Umbilical cord (tissue), 2 donors: ENCODE data around the gene KMT2A. TPM values are rescaled to one million over a fixed set of nuclear protein-coding genes. Genes with fewer than 3 reads are reported as not detected.
A peak's percentile ranks its signal among the peaks of the same experiment; 100 is the strongest.
"Not testable (repeated sequence)": the region's sequence is repeated elsewhere in the genome, so short reads cannot be mapped to it uniquely, and the experiment has no call there.

ENCODE experiments used
- DNase-seq: peaks from one replicate; pipeline ENCODE4 v3.0.0-alpha.2; 2015; ENCODE audit warnings: low spot score
- total RNA-seq: library from RNA; depleted of rRNA; stranded (reverse); fragments of >200 nt; gene quantifications from one replicate; pipeline ENCODE4 v1.2.3, GENCODE V29; 2014; ENCODE audit warnings: low replicate concordance; ENCODE audit not compliant: insufficient read depth

Gene KMT2A
- total RNA-seq: 20.9 TPM

DNA sequence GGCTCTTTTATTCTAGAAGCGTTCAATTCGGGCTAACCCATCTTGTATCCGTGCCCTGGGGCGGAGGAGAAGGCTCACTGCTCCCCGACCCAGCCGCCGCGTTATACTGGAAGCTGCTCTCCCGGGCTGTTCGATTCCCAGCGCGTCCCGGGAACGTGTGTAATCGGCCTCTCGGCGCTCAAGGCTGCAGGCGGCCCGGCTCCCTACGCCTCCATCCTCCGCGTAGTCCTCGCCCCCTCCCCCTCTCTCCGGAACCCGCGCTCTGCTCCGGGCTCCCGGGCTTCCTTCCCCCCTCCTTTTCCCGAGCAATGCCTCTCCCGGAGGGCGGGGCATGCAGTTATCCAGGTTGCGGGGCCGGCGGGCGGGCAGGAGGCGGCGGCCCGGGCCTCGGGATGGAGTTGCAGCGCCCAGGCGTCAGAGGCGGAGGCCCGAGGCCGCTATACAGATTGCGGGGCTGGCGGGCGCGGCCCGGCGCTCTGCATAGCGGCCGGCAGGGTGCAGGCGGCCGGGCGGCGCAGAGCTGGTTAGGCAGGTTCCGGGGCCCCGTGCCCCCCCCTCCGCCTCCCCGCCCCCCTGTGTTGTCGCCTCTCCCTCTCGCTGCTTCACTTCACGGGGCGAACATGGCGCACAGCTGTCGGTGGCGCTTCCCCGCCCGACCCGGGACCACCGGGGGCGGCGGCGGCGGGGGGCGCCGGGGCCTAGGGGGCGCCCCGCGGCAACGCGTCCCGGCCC is at the start of gene KMT2A:
Gene KMT2A, plus strand, starts transcription at position 600 of the 732 bp plus-strand sequence. Its CDS starts 21 bp downstream, at position 621.
- DNase-seq: peak; percentile 98

DNA sequence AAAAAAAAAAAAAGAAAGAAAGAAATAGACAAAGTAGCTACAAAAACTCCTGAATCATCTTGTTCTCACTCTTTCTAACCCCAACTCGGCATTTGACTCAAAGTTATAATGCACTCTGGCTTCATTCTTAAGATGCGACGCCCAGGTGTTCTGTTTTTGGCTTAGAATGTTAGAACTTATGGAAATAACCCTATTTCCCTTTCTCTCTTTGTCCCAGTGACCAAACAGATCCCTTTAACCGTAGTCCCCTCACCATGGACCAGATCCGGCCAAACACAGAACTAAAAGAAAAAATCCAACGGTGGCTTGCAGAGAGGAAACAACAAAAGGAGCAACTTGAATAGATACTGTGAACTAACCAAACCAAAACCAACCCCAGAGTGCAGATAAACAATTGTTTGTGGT is 40.2 kb upstream of the KMT2A start:
- DNase-seq: no peak

DNA sequence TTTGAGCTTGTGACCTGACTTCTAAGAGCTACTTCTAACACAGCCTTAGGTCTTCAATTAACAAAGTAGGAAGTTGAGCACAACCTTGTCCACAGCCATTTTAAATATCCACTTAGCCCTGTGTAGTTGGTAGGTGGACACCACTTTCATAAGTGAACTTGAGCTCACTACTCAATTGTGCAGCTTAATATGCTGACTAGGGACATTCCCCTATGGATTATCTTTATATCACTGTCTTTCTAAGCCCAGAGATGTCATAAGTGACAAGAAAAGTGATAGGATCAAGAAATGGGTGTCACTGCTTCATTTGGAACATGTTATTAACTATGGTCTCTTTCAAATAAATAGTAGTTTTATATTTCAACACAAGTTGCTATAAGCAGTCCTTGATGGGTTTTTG is 38.8 kb upstream of the KMT2A start:
- no peak for DNase-seq

DNA sequence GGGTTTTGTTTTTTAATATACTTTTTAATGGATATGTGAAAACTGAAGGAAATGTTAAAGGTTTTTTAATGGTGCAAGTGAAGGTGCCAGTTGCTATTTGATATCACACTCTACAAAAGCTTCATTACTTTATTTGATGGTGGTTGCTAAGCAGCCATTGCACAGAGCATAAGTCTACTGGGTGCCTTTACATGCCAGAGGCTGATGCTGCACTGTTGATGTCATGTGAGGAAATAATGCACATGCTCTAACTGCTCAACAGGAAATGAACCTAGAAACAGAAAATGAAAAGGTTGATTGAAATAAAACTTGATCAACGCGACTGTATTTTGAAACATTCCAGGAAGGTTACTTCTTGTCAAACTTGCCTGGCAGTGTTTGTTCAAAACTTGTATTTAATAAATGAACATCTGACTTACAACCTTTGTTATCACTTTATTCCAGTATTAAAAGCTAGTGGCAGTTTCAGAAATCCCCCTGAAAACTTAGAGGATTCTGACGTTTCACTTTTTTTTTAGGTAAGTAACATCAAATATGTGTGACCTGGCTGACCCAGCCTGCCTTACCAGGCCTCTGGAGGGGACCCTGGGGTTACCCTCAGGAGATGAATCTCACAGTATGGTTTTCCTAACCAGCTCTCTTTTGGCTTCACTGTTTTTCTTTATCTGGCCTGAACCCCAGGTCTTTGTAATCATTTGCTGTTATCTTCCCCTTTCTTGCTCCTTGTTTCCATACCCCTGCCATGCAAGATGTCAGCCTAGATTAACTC is 37.3 kb upstream of the KMT2A start:
- no peak for DNase-seq

DNA sequence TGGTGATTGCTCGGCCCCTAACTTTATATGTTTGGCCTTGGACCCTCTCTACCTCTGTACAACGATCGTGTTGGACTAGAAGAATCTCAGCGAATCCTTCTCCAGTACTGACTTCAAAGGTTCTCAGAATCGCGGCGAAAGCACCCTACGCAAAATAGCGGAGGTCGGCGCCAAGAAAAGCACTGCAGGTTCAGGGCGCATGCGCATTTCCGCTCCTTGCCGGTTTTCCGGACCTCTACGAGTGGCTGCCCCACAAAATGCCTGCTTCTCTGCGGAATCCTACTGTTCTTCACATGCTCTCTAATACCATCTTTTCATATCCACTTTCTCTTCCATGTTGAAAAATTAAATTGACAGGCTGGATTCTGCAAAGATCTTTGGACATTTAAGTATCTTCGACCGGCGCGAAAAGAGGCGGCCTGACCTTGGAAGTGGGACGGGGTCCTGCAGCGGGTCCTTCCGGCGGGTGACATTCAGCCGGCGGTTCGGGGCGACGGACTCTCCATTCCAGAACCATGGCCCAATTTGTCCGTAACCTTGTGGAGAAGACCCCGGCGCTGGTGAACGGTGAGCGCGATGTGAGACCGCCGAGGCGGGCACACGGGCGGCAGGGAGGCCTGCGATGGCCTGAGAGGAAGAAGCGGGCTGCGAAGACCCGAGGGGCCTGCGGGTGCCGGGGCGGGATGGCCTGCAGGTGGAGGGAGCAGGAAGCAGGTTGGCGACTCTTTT is 35.0 kb upstream of the KMT2A start, which contains the start of gene ATP5MG:
Gene ATP5MG, plus strand, starts transcription at position 456 of the 729 bp plus-strand sequence. Its CDS starts 60 bp downstream, at position 516.
- peak; percentile 93 for DNase-seq

DNA sequence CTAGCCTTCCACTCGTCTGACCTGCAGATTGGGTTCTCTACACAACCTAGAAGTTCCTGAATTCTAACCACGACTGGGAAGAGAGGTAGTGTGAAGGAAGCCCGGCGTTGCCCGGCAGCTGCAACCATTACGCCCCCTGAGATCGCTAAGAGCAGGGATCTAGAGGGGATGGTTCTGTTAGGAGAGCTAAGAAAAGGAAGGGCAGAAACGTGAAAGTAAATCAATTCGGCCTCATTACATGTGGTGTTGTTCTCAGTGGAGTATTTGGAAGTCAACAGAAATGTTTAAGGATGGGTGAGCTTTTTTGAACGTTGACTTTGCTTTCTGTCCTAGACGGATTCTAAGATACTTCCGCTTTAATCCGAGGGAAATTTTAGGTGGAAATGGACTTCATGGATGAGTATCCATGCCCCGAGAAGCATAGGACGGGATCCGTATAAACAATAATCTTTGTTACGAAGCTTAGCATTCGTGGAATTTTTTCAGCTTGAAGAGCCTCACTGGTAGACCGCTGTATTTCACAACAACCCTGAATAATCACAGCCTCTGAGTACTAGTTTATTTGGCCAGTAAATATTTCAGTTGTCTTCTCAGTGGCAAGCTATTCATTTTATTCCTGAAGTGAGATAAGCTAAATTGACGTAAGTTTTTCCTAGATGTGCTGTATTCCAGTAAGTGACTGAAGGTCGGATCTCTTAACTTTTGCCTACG is 34.3 kb upstream of the KMT2A start:
- DNase-seq: no peak

DNA sequence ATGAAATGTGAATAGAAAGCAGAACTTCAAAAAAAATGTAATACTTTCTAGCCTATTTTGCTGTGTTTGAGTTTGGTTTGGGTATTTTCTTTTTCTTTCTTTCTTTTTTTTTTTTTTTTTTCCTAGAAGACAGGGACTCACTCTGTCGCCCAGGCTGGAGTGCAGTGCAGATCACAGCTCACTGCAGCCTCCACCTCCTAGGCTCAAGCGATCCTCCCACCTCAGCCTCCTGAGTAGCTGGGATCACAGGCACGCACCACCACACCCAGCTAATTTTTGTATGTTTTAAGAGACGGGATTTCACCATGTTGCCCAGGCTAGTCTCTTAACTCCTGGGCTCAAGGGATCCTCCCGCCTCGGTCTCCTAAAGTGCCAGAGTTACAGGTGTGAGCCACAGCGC is 33.7 kb upstream of the KMT2A start:
- not testable (repeated sequence) for DNase-seq

DNA sequence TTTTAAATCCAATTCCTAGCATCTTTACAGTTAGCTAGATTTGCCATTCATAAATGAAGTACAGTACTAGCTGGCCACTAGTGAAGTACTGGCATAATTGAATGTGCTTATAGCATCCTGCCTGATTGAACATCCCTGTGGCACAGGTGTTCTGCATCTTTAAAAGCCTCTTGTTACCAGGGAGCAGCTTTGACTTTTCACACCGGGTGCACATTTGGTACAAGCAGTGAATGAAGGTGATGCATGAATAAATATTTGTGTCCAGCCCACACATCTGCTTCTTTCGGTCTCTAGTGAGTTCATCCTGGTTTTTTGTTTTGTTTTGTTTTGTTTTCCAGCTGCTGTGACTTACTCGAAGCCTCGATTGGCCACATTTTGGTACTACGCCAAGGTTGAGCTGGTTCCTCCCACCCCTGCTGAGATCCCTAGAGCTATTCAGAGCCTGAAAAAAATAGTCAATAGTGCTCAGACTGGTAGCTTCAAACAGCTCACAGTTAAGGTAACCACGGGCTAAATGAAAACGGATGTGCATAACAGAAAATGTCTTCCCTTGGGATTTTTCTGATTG is 29.6 kb upstream of the KMT2A start:
- no peak for DNase-seq

DNA sequence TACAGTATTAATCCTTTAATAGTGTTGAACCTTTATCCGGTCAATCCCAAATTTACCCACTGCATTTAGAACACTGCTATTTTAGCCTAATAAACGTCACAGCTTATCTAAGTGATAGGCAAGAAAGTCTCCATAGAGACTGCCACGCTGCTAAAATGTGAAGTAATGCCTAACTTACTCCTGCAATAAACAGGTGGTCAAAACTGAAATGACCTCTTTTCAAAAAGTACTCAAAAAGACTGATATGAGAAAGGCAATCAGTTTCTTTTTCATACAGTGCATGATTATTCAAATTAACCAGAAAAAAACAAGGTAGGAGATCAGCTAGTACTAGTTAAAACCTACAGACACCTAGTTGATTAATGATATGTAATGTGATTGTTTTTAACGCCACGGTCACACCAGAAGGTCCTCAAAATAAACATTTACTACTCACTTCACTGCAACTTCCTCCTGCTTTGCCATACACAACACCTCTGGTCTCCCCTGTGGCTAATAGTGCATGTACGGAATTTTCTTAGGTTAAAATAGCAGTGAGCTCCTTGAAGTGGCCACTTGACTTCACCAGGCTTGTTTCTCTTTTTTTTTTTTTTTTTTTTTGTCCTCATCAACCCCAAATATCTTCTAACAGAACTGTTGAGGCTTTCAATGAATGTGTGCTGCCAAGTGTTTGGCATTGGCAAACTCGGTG is 26.1 kb upstream of the KMT2A start:
- no peak for DNase-seq

DNA sequence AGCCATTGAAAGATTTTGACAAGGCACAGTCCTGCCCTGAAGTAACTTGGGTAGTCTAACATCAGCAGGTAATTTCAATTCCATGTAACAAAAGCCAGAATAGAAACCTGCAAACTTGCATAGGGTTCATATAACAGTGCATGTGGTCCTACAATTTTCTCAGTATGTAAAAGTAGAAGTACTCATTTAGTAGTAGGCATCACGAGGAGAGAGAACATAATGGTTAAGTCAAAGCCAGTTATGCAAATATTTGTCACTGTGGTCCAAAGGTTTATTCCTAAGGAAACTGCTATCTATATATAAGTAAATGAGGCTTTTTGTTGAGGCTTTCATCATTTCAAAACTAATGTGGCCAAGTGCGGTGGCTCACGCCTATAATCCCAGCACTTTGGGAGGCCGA is 24.8 kb upstream of the KMT2A start:
- no peak for DNase-seq

DNA sequence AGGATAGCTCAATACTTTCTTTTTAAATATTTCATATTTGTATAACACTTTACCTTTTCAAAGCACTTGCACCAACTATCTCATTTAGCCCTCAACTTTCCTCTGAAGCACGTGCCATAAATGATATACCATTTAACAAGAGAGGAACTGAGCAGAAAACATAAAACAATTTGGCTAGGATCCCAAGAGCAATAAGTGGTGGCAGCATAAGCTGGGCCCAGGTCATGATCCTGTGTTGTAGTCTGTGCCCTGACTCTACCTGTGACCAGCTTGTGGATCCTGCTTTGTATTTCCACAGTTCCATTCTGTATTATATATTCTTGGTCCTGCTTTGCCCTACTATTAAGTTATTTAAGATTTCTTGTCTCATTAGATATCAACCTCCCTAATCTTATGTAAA is 23.4 kb upstream of the KMT2A start:
- DNase-seq: no peak

DNA sequence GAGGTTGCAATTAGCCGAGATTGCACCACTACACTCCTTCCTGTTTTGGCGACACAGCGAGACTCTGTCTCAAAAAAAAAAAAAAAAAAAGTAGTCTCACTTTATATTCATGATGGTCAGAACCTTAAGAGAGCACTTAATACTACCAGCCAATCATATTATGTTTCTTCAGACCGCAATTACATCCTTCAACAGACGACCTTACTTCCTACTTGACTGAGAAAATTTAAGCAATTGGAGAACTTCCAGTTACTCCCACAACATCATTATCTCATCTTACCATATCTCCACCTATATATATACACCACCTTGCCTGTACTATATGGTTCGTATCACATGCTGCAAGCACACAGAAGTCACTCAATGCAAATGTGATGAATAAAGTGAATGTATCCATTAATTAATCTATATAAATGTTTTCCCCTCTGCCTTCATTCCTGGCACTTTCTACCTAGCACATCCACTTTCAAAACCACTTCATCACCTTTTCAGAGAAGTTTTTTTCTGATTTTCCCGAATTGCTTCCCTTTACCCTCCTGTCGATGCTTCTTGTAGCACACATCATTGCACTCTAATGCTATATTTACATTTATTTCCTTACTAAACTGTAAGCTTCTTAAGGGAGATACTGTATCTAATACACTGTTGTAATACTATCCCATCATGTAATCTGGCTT is 21.1 kb upstream of the KMT2A start:
- no peak for DNase-seq

DNA sequence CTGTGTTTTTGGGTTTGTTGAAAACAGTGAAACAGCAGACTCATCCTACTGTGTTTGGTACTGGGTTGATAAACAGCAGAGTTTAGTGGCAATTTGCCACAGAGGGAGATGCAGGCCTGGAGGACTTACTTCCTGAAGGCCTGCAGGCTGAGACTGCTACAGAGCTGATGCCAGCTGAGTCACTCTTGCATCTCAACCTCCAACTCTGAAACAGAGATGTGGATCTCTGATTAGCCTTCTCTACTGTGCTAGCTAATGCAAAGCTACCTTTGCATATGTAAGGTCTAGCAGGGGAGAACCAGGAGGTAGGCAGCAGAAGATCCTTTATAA is 20.6 kb upstream of the KMT2A start:
- peak; percentile 94 for DNase-seq

DNA sequence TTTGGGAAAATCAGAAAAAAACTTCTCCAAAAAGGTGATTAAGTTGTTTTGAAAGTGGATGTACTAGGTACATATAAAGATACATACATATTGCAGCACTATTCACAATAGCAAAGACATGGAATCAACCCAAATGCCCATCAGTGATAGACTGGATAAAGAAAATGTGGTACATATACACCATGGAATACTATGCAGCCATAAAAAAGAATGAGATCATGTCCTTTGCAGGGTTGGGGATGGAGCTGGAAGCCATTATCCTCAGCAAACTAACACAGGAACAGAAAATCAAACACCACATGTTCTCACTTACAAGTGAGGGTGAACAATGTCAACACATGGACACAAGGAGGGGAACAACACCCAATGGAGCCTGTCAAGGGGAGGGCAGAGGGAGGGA is 19.4 kb upstream of the KMT2A start:
- not testable (repeated sequence) for DNase-seq

DNA sequence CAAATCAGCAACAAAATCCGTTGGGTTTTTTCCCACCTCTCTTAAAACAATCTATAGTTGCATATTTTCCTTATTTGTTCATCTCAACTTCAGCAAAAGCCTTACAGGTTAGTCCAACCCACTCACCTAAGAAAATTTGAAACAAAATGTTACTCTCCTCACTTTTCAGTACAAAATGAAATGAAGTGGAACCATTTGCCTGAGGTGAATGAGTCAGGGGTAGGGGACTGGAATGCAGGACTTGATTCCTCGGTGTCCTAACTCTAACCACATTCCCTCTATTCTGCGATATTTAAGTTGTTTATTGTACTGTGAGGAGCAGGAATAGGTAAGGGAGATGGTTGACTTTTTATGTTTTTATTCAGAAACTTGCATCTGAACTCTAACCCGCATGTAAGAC is 18.5 kb upstream of the KMT2A start:
- DNase-seq: no peak

DNA sequence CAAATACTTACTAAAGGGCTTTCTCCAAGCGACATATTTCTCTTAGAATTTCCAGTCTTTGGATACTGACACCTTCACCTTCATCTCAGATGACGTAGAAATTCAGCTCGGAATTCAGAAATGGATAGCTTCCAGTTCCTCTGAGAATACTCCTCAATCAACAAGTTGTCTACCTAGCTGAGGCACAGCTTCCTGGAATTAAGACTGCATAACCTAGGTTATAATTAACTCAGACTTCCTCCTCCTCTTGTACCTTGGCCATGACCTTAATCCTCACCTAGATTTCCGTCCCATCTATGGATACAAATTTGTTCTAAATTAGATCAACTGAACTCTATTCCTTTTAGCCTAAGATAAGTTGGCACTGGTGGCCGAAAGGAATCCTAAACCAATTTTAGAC is 17.5 kb upstream of the KMT2A start:
- no peak for DNase-seq

DNA sequence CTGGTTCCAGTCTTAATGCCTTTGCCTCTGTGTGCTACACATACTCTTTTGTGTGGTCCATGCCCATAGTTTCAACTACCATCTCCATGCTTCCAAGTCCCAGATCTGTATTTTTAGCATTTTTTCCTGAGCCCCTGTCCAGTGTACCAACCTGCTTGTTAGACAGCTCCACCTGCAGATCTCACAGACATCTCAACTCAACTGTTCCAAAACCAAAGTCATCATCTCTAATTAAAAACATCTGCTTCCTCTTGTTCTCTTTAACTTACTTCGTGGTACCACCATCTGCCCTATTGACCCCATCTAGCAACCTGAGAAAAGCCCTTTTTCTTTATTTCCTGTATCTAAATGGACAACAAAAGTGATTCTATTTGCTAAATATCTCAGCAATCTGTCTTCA is 8.6 kb upstream of the KMT2A start:
- no peak for DNase-seq

DNA sequence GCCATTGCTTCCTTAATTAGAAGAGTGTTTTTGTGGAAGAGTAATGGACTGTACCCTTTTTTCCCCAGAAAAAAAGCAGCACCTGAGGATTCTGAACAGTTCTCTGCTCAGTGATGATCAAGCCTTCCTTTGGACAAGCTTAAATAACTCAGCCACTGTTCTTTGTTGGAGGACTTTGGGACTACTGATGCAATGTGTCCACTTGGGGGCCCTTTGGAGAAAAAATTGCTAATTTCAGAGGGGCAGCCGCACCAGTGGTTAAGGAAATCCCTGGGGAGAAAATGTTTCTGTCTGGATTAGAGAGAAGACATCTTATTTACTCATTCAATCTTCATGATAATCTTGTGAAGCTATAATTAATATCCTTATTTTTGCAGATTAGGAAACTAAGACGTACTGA is 5.3 kb upstream of the KMT2A start:
- no peak for DNase-seq

DNA sequence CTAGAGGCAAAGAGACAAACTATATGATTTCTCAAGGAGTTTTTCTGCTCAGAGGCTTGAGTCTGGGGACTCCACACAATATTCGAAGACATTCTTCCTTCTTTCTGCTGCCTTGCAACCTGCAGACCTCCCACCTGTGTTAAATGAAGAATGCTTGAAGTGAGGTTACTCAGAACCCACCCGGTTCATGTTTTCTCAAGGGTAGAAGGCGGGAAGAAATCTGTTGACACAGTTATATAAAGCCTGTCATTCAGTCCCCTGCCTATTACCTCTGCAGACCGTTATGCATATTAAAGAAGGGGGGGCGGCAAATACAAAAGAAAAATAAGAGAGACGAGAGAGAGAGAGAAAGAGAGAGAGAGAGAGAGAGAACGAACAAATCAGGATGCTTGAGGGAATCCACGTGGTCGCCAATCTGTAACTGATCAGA is 2.2 kb upstream of the KMT2A start:
- DNase-seq: peak; percentile 25
